Measurements from ENCODE around the gene CEPT1. TPM values are rescaled to one million over a fixed set of nuclear protein-coding genes. Genes with fewer than 3 reads are reported as not detected.

CEPT1 gene
- total RNA-seq, 1 experiment from 2014 or later, result 33.0 TPM

- H4K20me1 ChIP-seq (ENCODE audit: control insufficient read depth, insufficient read depth, insufficient read length), result no peaks in the 10 kb centered on the region
- Mint-ChIP-seq H3K27ac (no peak overlapping the region), H3K4me1 (peaks cover 7 to 15% of the 10 kb centered on the region in 2 experiments), H3K27me3 (ENCODE audit: low read depth) (peaks cover 13% of the 10 kb centered on the region), H3K9me3 (peaks cover 0 to 2% of the 10 kb centered on the region in 2 experiments; a peak in 1 of 5 replicates), H3K36me3 (ENCODE audit: insufficient read depth in 1 of 3, low read depth in 3 of 3) (peaks cover 0 to 2% (median 0%) of the 10 kb centered on the region in 3 experiments; a peak in 1 of 7 replicates), H3K4me3 (no peak overlapping the region; a peak in 1 of 5 replicates)
- no peak overlapping the region for H2AK5ac ChIP-seq (ENCODE audit: insufficient read length, low read length)
- no peaks in the 10 kb centered on the region for H3K27me3 ChIP-seq (ENCODE audit: insufficient read depth, low read length)
- H2BK5ac ChIP-seq (ENCODE audit: insufficient read length, low read length), result no peak overlapping the region
- H3K56ac ChIP-seq (ENCODE audit: insufficient read length, low read depth, low read length), result no peak overlapping the region
- no peak overlapping the region for H2BK120ac ChIP-seq (ENCODE audit: low read depth, low read length, poor library complexity, severe bottlenecking)
- no peaks in the 10 kb centered on the region for H3K4me1 ChIP-seq (ENCODE audit: insufficient read depth, low read length)
- no peak overlapping the region for H2AFZ ChIP-seq (ENCODE audit: low read length)
- H2BK12ac ChIP-seq (ENCODE audit: insufficient read length, low read depth, low read length), result no peak overlapping the region
- H3K9me3 ChIP-seq (ENCODE audit: control insufficient read depth, low read depth, low read length), result no peaks in the 10 kb centered on the region
- no peak for TF ChIP-seq CTCF (conservative IDR thresholded peaks at IDR 0.05)
- no peak overlapping the region for H3K23ac ChIP-seq (ENCODE audit: insufficient read length, low read depth, low read length)
- no peak overlapping the region for H3K4ac ChIP-seq (ENCODE audit: low read depth, low read length)
- H3K79me2 ChIP-seq (ENCODE audit: insufficient read depth, low read length), result no peaks in the 10 kb centered on the region
- H3K27ac ChIP-seq (ENCODE audit: insufficient read length, low read depth, low read length), result no peak overlapping the region
- no peak overlapping the region for H2BK15ac ChIP-seq (ENCODE audit: low read depth, low read length)
- WGBS (ENCODE audit: extremely low coverage, insufficient read length, low lambda C conversion rate), result no CpG with 5 or more reads among the region's 41 CpGs
- no peak overlapping the region for H4K5ac ChIP-seq (ENCODE audit: insufficient read length, low read depth, low read length)
- no peak overlapping the region for H2BK20ac ChIP-seq (ENCODE audit: low read depth, low read length, poor library complexity, severe bottlenecking)
- H3T11ph ChIP-seq (ENCODE audit: low read length), result no peak overlapping the region
- no peak for DNase-seq
- no peak overlapping the region for H3K18ac ChIP-seq (ENCODE audit: insufficient read length, low read depth, low read length)
- no peaks in the 10 kb centered on the region for H3K23me2 ChIP-seq (ENCODE audit: insufficient read length, low read depth, low read length, poor library complexity, severe bottlenecking)
- no peak overlapping the region for H4K91ac ChIP-seq (ENCODE audit: insufficient read length, low read depth, low read length)
- H3K14ac ChIP-seq (ENCODE audit: insufficient read depth, low read length), result peak overlapping the region; percentile 25
- H3K4me2 ChIP-seq (ENCODE audit: insufficient read depth, insufficient read length, low read length), result no peak overlapping the region
- no peaks in the 10 kb centered on the region for H3K79me1 ChIP-seq (ENCODE audit: insufficient read depth, low read depth, low read length, poor library complexity, severe bottlenecking)
- H4K8ac ChIP-seq (replicated peaks; ENCODE audit: insufficient read length, low read depth, low read length), result no peak overlapping the region
- no peak overlapping the region for H3K9ac ChIP-seq (ENCODE audit: extremely low read depth, insufficient read length, low read length)
These were observed 63.7 kb downstream of the CEPT1 start for GRCh38 chr1:111203681-111204200.

Data from H9 (cell line).